ENCODE data around the gene DTX3. TPM values are rescaled to one million over a fixed set of nuclear protein-coding genes. Genes with fewer than 3 reads are reported as not detected.

DTX3 gene
- total and polyA plus RNA-seq, 2 of the 13 experiments (the other 11 are each of a cell fraction or from before 2014, with no cell fraction given) = 9.0 to 27.2 TPM

DNA sequence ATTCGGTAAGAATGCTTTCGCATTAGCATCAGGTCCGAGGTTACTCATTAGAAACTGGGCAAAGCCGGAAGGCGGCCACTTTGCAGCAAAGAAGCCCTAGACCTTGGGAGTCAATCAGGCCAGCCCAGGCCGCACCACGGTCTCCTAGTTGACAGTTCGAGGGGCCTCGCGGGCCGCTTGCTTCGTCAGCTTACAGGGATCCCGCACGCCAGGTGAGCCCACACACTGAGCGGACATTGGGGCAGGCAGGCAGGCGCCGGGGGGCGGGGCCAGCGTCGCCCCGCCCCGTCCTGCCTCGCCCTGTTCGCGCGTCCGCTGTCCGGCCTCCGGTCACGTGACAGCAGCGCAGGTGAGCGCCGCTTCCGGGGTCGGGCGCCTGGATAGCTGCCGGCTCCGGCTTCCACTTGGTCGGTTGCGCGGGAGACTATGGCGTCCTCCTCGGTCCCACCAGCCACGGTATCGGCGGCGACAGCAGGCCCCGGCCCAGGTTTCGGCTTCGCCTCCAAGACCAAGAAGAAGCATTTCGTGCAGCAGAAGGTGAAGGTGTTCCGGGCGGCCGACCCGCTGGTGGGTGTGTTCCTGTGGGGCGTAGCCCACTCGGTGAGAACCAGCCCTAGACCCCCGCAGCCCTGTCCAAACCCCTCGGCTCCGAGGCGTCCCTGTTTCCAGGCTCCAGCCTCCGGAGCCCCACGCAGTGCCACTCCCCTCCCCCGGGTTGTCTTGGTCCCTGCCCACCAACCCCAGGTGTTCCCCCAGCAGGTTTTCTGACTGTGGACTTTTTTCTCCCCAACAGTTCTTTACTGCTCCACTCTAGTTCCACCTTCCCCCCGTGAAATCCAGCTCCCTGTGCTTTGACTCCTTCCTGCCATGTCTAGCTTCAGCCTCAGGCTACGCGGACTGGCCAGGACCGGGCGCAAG, 13.5 kb upstream of the DTX3 start, which contains the start of gene PIP4K2C:
Gene PIP4K2C (plus strand): TSS at position 329 of the 918 bp plus-strand sequence. CDS start 98 bp downstream, at position 427.
- peak within 1 kb of the TSS; percentile 70 to 99 (median 92) for H3K4me3 ChIP-seq (replicated peaks in 1 of 3; ENCODE audit: insufficient read depth in 1 of 3, low read depth in 2 of 3, low read length in 3 of 3)
- H3K36me3 ChIP-seq (replicated peaks in 1 of 2; ENCODE audit: control insufficient read depth in 1 of 2, insufficient read depth in 2 of 2, low read length in 2 of 2) = peaks cover 7 to 13% of the 10 kb centered on the region in 2 experiments; a peak in 3 of 5 replicates
- peak; percentile 77 for DNase-seq (ENCODE audit: low spot score)
- H3K27me3 ChIP-seq (ENCODE audit: control insufficient read depth in 1 of 2, insufficient read depth in 2 of 2, low read length in 2 of 2) = no peaks in the 10 kb centered on the region; a peak in 1 of 5 replicates
- peak; percentile 93 for ATAC-seq
- CTCF ChIA-PET (ENCODE audit: low intra/inter-chr PET ratio, low total read pairs) = no interaction called here
- H3K9ac ChIP-seq (ENCODE audit: insufficient read depth, low read depth, low read length) = peak within 1 kb of the TSS; percentile 75
- no peaks in the 10 kb centered on the region for H4K20me1 ChIP-seq (ENCODE audit: insufficient read depth, low read length)
- peaks cover 22% of the 10 kb centered on the region for H3K4me1 ChIP-seq (ENCODE audit: insufficient read depth, low read length)
- peak within 1 kb of the TSS; percentile 80 for H3K4me2 ChIP-seq (ENCODE audit: low read depth, low read length)
- H2AFZ ChIP-seq (ENCODE audit: low read length) = peak within 1 kb of the TSS; percentile 90
- peak within 1 kb of the TSS; percentile 63 for H3K27ac ChIP-seq (ENCODE audit: extremely low read length, insufficient read depth, low read length)
- WGBS (ENCODE audit: low lambda C conversion rate) = 2% methylated on average over 39 of the region's 69 CpGs
- no peak for FAIRE-seq
- H3K79me2 ChIP-seq (ENCODE audit: insufficient read depth, low read length) = peaks cover 17% of the 10 kb centered on the region
- intact Hi-C loops (cut with micrococcal nuclease; ENCODE audit: unreplicated experiment) = loop anchor here (2.0 kb wide), 1 partner anchor 42 kb away; the partner anchor contains the start of gene B4GALNT1
- in situ Hi-C loops (cut with HindIII; ENCODE audit: extremely low pct_ligation_motif_present, low pct_unique_long_range_greater_than_20kb) = no loop called here
- H3K9me3 ChIP-seq (ENCODE audit: low read length) = no peaks in the 10 kb centered on the region
- BruUV-seq (replicated peaks) = TSS peak; percentile 53
- POLR2A ChIA-PET = interaction anchor here (1.2 to 3.9 kb wide), 8 partner anchors 10 to 74 kb away, joined by 4 to 26 read pairs (median 17); partner anchors contain the start of genes ARHGEF25, DDIT3 and DTX3
- TF ChIP-seq ZNF761 (CRISPR knock-in tag; conservative IDR thresholded peaks at IDR 0.05) (0 out of 2 replicates have a peak, but pooled peaks have one; percentile 54), POLR2G (IDR thresholded peaks at IDR 0.05; ENCODE audit: low read depth, low read length) (peak; percentile 78), ZNF839 (CRISPR knock-in tag; IDR thresholded peaks at IDR 0.05; ENCODE audit: borderline replicate concordance) (no peak), ZMYM4 (CRISPR knock-in tag; IDR thresholded peaks at IDR 0.05) (0 out of 2 replicates have a peak, but pooled peaks have one; percentile 35), HNRNPK (IDR thresholded peaks at IDR 0.05; ENCODE audit: low read depth, low read length, poor library complexity, severe bottlenecking) (peak; percentile 72), NFYC (CRISPR knock-in tag; IDR thresholded peaks at IDR 0.05) (peak; percentile 22; the same call in 1 of the 2 replicates), KMT2A (CRISPR knock-in tag; IDR thresholded peaks at IDR 0.05) (0 out of 2 replicates have a peak, but pooled peaks have one; percentile 27), ZNF12 (CRISPR knock-in tag; IDR thresholded peaks at IDR 0.05) (peak; percentile 38; the same call in 1 of the 2 replicates), ZNF205 (CRISPR knock-in tag; IDR thresholded peaks at IDR 0.05) (peak; percentile 32; the same call in 1 of the 2 replicates), GLI4 (CRISPR knock-in tag; IDR thresholded peaks at IDR 0.05; ENCODE audit: borderline replicate concordance) (0 out of 2 replicates have a peak, but pooled peaks have one; percentile 49)
- TF ChIP-seq, protein P1, sequence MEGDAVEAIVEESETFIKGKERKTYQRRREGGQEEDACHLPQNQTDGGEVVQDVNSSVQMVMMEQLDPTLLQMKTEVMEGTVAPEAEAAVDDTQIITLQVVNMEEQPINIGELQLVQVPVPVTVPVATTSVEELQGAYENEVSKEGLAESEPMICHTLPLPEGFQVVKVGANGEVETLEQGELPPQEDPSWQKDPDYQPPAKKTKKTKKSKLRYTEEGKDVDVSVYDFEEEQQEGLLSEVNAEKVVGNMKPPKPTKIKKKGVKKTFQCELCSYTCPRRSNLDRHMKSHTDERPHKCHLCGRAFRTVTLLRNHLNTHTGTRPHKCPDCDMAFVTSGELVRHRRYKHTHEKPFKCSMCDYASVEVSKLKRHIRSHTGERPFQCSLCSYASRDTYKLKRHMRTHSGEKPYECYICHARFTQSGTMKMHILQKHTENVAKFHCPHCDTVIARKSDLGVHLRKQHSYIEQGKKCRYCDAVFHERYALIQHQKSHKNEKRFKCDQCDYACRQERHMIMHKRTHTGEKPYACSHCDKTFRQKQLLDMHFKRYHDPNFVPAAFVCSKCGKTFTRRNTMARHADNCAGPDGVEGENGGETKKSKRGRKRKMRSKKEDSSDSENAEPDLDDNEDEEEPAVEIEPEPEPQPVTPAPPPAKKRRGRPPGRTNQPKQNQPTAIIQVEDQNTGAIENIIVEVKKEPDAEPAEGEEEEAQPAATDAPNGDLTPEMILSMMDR (CRISPR knock-in tag; IDR thresholded peaks at IDR 0.05) = peak; percentile 1; the same call in 1 of the 2 replicates
- TF ChIP-seq, protein P2, sequence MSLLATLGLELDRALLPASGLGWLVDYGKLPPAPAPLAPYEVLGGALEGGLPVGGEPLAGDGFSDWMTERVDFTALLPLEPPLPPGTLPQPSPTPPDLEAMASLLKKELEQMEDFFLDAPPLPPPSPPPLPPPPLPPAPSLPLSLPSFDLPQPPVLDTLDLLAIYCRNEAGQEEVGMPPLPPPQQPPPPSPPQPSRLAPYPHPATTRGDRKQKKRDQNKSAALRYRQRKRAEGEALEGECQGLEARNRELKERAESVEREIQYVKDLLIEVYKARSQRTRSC (CRISPR knock-in tag; IDR thresholded peaks at IDR 0.05; ENCODE audit: low read depth) = 0 out of 2 replicates have a peak, but pooled peaks have one; percentile 28
- TF ChIP-seq, protein P3, sequence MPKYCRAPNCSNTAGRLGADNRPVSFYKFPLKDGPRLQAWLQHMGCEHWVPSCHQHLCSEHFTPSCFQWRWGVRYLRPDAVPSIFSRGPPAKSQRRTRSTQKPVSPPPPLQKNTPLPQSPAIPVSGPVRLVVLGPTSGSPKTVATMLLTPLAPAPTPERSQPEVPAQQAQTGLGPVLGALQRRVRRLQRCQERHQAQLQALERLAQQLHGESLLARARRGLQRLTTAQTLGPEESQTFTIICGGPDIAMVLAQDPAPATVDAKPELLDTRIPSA (CRISPR knock-in tag; IDR thresholded peaks at IDR 0.05; ENCODE audit: borderline replicate concordance) = no peak
- TF ChIP-seq, protein P4, sequence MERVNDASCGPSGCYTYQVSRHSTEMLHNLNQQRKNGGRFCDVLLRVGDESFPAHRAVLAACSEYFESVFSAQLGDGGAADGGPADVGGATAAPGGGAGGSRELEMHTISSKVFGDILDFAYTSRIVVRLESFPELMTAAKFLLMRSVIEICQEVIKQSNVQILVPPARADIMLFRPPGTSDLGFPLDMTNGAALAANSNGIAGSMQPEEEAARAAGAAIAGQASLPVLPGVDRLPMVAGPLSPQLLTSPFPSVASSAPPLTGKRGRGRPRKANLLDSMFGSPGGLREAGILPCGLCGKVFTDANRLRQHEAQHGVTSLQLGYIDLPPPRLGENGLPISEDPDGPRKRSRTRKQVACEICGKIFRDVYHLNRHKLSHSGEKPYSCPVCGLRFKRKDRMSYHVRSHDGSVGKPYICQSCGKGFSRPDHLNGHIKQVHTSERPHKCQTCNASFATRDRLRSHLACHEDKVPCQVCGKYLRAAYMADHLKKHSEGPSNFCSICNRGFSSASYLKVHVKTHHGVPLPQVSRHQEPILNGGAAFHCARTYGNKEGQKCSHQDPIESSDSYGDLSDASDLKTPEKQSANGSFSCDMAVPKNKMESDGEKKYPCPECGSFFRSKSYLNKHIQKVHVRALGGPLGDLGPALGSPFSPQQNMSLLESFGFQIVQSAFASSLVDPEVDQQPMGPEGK (CRISPR knock-in tag; IDR thresholded peaks at IDR 0.05) = no peak

Measured in HepG2 (cell line).